ENCODE data around the gene PDCD7.
A peak's percentile ranks its signal among the peaks of the same experiment; 100 is the strongest.
"Not testable (repeated sequence)": the region's sequence is repeated elsewhere in the genome, so short reads cannot be mapped to it uniquely, and the experiment has no call there.

Gene PDCD7

GRCh38 chr15:65133548-65134200, at the start of gene PDCD7:
Gene PDCD7, minus strand, starts transcription at chr15:65133808. Its CDS starts 27 bp downstream, at chr15:65133781.
- DNase-seq (ENCODE audit: low read depth, low spot score) = peak; percentile 75

GRCh38 chr15:65182538-65182937, 48.9 kb upstream of the PDCD7 start:
- no peak for DNase-seq (ENCODE audit: low read depth, low spot score)

GRCh38 chr15:65181582-65182353, 48.2 kb upstream of the PDCD7 start:
- DNase-seq (ENCODE audit: low read depth, low spot score) = not testable (repeated sequence)

- no peak for DNase-seq (ENCODE audit: low read depth, low spot score)
Measured at GRCh38 chr15:65180167-65180566, 46.6 kb upstream of the PDCD7 start.

- DNase-seq (ENCODE audit: low read depth, low spot score) = no peak
Measured at GRCh38 chr15:65177901-65178300, 44.3 kb upstream of the PDCD7 start.

- DNase-seq (ENCODE audit: low read depth, low spot score) = no peak
Measured at GRCh38 chr15:65176056-65176455, 42.4 kb upstream of the PDCD7 start.

- DNase-seq (ENCODE audit: low read depth, low spot score) = no peak
Measured at GRCh38 chr15:65175511-65175910, 41.9 kb upstream of the PDCD7 start.

- DNase-seq (ENCODE audit: low read depth, low spot score) = no peak
Measured at GRCh38 chr15:65174509-65174908, 40.9 kb upstream of the PDCD7 start.

- DNase-seq (ENCODE audit: low read depth, low spot score) = no peak
Measured at GRCh38 chr15:65172531-65172930, 38.9 kb upstream of the PDCD7 start.

GRCh38 chr15:65171428-65171827, 37.8 kb upstream of the PDCD7 start:
- no peak for DNase-seq (ENCODE audit: low read depth, low spot score)

GRCh38 chr15:65165875-65166274, 32.3 kb upstream of the PDCD7 start:
- no peak for DNase-seq (ENCODE audit: low read depth, low spot score)

- no peak for DNase-seq (ENCODE audit: low read depth, low spot score)
Measured at GRCh38 chr15:65164139-65164538, 30.5 kb upstream of the PDCD7 start.

- no peak for DNase-seq (ENCODE audit: low read depth, low spot score)
Measured at GRCh38 chr15:65163041-65163440, 29.4 kb upstream of the PDCD7 start.

GRCh38 chr15:65156692-65157091, 23.1 kb upstream of the PDCD7 start:
- DNase-seq (ENCODE audit: low read depth, low spot score) = no peak

- no peak for DNase-seq (ENCODE audit: low read depth, low spot score)
Measured at GRCh38 chr15:65154720-65155119, 21.1 kb upstream of the PDCD7 start.

GRCh38 chr15:65147902-65148301, 14.3 kb upstream of the PDCD7 start:
- no peak for DNase-seq (ENCODE audit: low read depth, low spot score)

- DNase-seq (ENCODE audit: low read depth, low spot score) = no peak
Measured at GRCh38 chr15:65146438-65146837, 12.8 kb upstream of the PDCD7 start.

GRCh38 chr15:65138631-65139030, 5.0 kb upstream of the PDCD7 start:
- DNase-seq (ENCODE audit: low read depth, low spot score) = not testable (repeated sequence)

- DNase-seq (ENCODE audit: low read depth, low spot score) = not testable (repeated sequence)
Measured at GRCh38 chr15:65137893-65138292, 4.3 kb upstream of the PDCD7 start.

- DNase-seq (ENCODE audit: low read depth, low spot score) = not testable (repeated sequence)
Measured at GRCh38 chr15:65137089-65137488, 3.5 kb upstream of the PDCD7 start.

- DNase-seq (ENCODE audit: low read depth, low spot score) = no peak
Measured at GRCh38 chr15:65134538-65134937, 930 bp upstream of the PDCD7 start.

- DNase-seq (ENCODE audit: low read depth, low spot score) = peak; percentile 13
Measured at GRCh38 chr15:65132878-65133547, 595 bp downstream of the PDCD7 start.

GRCh38 chr15:65130941-65131340, 2.7 kb downstream of the PDCD7 start:
- DNase-seq (ENCODE audit: low read depth, low spot score) = no peak

Measured in brain pericyte (primary cell).